ENCODE results near the gene KIF2A.

KIF2A gene

DNA sequence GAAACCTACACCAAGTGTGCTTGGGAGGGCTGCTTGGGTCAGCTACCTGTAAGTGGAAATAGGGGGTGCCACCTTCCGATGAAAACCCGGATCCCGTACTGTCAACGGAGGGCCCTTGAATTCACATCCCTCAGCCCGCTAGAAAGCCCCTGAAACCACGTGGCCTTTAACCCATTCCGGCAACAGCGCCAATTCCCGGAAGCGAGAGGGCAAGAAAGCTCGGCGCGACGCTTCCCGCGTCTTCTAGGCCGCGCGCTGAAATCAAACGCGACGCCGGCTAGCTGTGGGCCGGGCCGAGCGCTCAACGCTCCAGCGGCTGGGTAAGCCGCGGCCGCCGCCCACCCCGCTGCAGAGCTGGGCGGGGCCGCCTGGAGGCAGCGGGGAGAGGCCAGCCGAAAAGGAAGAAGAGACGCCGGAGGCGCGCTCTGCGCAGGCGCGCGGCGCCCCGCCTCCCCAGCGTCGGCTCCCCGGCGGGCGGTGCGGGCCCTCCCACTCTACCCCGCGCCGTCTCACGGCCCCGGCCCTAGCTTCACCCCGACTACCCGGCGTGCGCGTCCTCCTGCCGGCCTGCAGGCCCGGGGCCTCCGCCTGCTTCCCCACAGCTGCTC is at the start of gene KIF2A:
TSS of gene KIF2A (plus strand) at position 492 of the 608 bp plus-strand sequence. CDS start 267 bp downstream, outside the sequence.
- no peaks in the 10 kb centered on the region for H3K27me3 ChIP-seq (ENCODE audit: control insufficient read depth, insufficient read depth, low read length)
- H3K9ac ChIP-seq (ENCODE audit: low read depth, low read length) = peak within 1 kb of the TSS; percentile 83
- peak within 1 kb of the TSS; percentile 92 for H3K4me3 ChIP-seq (ENCODE audit: low read depth, low read length)
- no peaks in the 10 kb centered on the region for H3K4me1 ChIP-seq (ENCODE audit: control insufficient read depth, insufficient read depth, low read length)
- no peaks in the 10 kb centered on the region for H3K36me3 ChIP-seq (ENCODE audit: control insufficient read depth, insufficient read depth, low read length)
- no peaks in the 10 kb centered on the region for H3K9me3 ChIP-seq (ENCODE audit: control insufficient read depth, insufficient read depth, low read length)

DNA sequence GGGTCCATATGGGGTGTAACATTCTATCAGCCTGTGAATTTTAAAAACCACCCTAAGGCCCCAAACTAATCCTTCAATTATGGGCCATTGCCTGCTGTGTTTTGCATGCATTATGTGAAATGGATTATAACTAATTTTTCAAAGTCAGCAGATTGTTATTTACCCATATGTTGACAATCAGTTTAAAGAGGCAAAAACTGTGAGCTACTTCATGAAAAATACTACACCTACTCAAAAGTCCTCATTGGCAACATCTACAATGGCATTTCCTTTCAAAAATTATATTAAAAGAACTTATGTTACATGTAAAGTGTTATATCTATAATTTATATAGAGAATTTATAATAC is 49.0 kb upstream of the KIF2A start:
- Histone ChIP-seq H3K9ac (ENCODE audit: low read depth, low read length) (no peak overlapping the region), H3K9me3 (ENCODE audit: control insufficient read depth, insufficient read depth, low read length) (no peaks in the 10 kb centered on the region), H3K4me3 (ENCODE audit: low read depth, low read length) (no peak overlapping the region)

DNA sequence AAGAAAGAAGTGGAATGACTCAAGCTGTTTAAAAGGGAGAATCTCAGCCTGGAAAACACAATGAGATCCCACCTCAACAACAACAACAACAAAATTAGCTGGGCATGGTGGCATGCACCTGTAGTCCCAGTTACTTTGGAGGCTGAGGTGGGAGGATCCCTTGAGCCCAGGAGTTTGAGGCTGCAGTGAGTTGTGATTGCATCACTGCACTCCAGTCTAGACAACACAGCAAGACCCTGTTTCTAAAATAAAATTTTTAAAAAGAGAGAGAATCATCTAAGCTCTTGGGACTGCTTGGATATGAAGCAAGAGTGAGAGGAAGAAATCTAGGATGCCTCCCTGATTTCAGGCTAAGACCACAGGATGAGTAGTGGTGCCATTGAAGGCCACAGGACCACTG is 47.4 kb upstream of the KIF2A start:
- Histone ChIP-seq H3K36me3 (ENCODE audit: control insufficient read depth, insufficient read depth, low read length) (no peaks in the 10 kb centered on the region), H3K27me3 (ENCODE audit: control insufficient read depth, insufficient read depth, low read length) (no peaks in the 10 kb centered on the region), H3K9me3 (ENCODE audit: control insufficient read depth, insufficient read depth, low read length) (no peaks in the 10 kb centered on the region), H3K9ac (ENCODE audit: low read depth, low read length) (no peak overlapping the region), H3K4me1 (ENCODE audit: control insufficient read depth, insufficient read depth, low read length) (peaks cover 3% of the 10 kb centered on the region), H3K4me3 (ENCODE audit: low read depth, low read length) (no peak overlapping the region)

More for the DNA sequence above, 49.0 kb upstream of the KIF2A start:
- peaks cover 3% of the 10 kb centered on the region for H3K4me1 ChIP-seq (ENCODE audit: control insufficient read depth, insufficient read depth, low read length)
- H3K27me3 ChIP-seq (ENCODE audit: control insufficient read depth, insufficient read depth, low read length) = no peaks in the 10 kb centered on the region
- H3K36me3 ChIP-seq (ENCODE audit: control insufficient read depth, insufficient read depth, low read length) = no peaks in the 10 kb centered on the region

DNA sequence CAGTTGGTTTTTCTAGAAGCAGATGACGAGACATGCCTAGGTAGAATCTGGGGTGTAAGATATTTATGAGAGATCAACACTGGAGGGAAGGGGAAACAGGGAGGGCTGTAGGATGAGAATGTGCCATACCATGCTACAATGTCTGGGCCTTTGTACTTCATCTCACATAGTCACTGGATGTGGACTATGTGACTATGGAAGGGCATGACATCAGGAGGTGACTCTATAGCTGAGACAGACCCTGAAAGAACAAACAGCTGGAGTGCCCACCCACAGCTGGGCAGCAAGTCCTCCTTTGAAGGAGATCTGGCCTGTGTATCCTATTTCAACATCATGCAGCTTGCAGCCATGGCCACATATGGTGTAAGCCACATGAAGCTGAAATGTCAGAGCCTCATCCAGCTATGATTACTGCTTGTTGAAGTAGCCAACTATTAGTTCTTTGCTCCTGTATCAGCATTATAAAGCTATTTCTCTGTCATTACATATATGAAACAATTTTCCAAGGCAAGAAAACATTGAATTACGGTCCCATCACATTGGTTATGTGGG is 46.2 kb upstream of the KIF2A start:
- Histone ChIP-seq H3K9me3 (ENCODE audit: control insufficient read depth, insufficient read depth, low read length) (no peaks in the 10 kb centered on the region), H3K27me3 (ENCODE audit: control insufficient read depth, insufficient read depth, low read length) (no peaks in the 10 kb centered on the region), H3K9ac (ENCODE audit: low read depth, low read length) (no peak overlapping the region), H3K36me3 (ENCODE audit: control insufficient read depth, insufficient read depth, low read length) (no peaks in the 10 kb centered on the region), H3K4me3 (ENCODE audit: low read depth, low read length) (no peak overlapping the region), H3K4me1 (ENCODE audit: control insufficient read depth, insufficient read depth, low read length) (peaks cover 3% of the 10 kb centered on the region)

DNA sequence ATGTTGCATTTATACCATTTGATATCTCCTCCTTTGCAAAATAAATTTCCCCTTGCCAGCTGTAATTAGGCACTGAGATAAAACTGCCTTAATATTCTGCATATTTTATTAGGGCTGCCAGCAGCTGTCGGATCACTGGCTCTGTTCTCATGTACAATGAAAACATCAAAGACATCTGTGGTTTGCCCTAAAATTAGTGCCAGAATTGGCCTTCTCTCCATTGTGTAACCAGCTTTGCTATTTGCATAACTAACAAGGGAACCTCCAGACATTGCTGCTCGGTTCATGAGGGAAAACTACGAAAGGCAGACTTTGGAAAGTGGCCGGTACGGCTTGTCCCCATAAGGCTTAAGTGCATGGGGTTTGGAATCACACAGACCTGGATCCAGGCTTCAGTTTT is 45.5 kb upstream of the KIF2A start:
- Histone ChIP-seq H3K4me1 (ENCODE audit: control insufficient read depth, insufficient read depth, low read length) (peaks cover 3% of the 10 kb centered on the region), H3K9ac (ENCODE audit: low read depth, low read length) (no peak overlapping the region), H3K27me3 (ENCODE audit: control insufficient read depth, insufficient read depth, low read length) (no peaks in the 10 kb centered on the region), H3K4me3 (ENCODE audit: low read depth, low read length) (no peak overlapping the region), H3K36me3 (ENCODE audit: control insufficient read depth, insufficient read depth, low read length) (no peaks in the 10 kb centered on the region), H3K9me3 (ENCODE audit: control insufficient read depth, insufficient read depth, low read length) (no peaks in the 10 kb centered on the region)

DNA sequence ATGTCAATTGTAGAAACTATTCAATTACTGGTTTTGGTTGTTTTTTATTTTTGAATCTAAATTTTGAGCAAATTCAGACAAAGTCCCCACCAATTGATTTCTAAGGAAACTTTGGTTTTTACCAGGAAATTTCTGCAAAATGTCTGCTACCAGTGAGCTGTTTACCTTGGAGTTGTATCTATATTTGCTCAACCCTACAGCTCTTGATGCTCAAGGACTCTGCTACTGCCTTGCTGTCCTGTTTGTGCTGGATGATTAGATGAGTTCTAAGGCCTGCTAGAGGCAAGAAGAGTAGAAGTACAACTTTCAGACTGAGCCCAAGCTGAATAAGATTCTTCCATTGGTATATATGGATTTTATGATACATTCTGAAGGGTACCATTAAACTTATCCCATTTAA is 42.6 kb upstream of the KIF2A start:
- Histone ChIP-seq H3K9ac (ENCODE audit: low read depth, low read length) (no peak overlapping the region), H3K4me1 (ENCODE audit: control insufficient read depth, insufficient read depth, low read length) (no peaks in the 10 kb centered on the region), H3K4me3 (ENCODE audit: low read depth, low read length) (no peak overlapping the region), H3K9me3 (ENCODE audit: control insufficient read depth, insufficient read depth, low read length) (no peaks in the 10 kb centered on the region), H3K36me3 (ENCODE audit: control insufficient read depth, insufficient read depth, low read length) (no peaks in the 10 kb centered on the region), H3K27me3 (ENCODE audit: control insufficient read depth, insufficient read depth, low read length) (no peaks in the 10 kb centered on the region)

DNA sequence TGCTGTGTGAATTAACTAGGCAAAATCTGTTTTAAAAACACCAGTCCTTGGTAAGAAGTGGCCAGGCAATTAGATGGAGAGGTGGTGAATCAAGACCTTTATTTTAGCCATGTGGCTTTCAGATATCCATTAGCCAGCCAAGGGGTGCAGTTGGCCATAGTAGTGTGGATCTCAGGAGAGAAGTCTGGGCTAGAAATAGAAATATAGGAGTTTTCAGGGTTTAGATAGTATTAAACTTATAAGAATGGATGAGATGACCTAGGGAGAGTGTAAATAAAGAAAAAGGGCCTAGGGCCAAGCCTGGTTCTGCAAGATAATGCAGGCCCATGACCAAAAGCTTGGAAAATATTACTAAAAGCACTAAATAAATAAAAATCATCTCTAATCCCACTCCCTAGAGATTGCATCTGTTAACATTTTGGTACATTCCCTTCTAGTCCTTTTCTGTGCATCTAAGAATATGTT is 40.3 kb upstream of the KIF2A start:
- no peaks in the 10 kb centered on the region for H3K27me3 ChIP-seq (ENCODE audit: control insufficient read depth, insufficient read depth, low read length)
- no peaks in the 10 kb centered on the region for H3K36me3 ChIP-seq (ENCODE audit: control insufficient read depth, insufficient read depth, low read length)
- no peak overlapping the region for H3K4me3 ChIP-seq (ENCODE audit: low read depth, low read length)
- H3K4me1 ChIP-seq (ENCODE audit: control insufficient read depth, insufficient read depth, low read length) = no peaks in the 10 kb centered on the region
- H3K9me3 ChIP-seq (ENCODE audit: control insufficient read depth, insufficient read depth, low read length) = no peaks in the 10 kb centered on the region
- H3K9ac ChIP-seq (ENCODE audit: low read depth, low read length) = no peak overlapping the region

DNA sequence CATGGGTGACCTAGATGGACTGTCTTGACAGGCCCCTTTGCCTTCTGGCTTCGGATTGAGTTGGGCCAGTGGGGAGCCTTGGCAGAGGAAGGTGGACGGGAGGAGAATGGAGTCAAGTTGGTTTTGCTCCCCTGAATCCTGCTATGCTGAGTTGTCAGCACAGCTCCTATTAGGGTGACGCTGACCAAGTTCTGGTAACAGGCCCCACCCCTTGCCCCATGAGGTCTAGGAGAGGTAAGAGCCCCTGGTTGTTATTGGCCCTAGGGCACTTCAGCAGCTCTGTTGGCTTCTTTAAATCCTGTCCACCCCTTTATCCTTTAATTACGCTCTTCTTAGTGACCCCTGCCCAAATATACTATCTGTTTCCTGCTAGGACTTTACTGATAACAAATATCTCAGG is 39.4 kb upstream of the KIF2A start:
- H3K9me3 ChIP-seq (ENCODE audit: control insufficient read depth, insufficient read depth, low read length) = no peaks in the 10 kb centered on the region
- no peak overlapping the region for H3K9ac ChIP-seq (ENCODE audit: low read depth, low read length)
- no peaks in the 10 kb centered on the region for H3K27me3 ChIP-seq (ENCODE audit: control insufficient read depth, insufficient read depth, low read length)
- no peaks in the 10 kb centered on the region for H3K36me3 ChIP-seq (ENCODE audit: control insufficient read depth, insufficient read depth, low read length)
- no peaks in the 10 kb centered on the region for H3K4me1 ChIP-seq (ENCODE audit: control insufficient read depth, insufficient read depth, low read length)
- no peak overlapping the region for H3K4me3 ChIP-seq (ENCODE audit: low read depth, low read length)

DNA sequence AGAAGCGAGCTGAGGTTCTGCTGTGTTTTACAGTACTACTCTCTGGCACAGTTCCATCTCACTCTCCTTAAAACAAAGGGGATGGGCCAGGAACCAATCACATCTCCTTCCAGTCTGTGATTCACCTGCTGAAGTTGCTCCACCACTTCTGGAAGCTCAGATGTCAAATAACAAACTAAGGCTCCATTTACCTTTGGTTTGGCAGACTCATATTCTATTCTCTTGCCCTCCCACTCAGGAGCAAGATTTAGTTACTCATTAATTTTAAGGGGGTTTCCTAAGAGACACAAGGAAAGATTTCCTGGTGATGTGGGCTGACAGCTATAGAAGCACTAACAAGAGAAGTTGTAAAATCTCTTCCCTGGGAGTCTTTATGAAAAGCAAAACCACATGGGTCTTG is 37.8 kb upstream of the KIF2A start:
- H3K27me3 ChIP-seq (ENCODE audit: control insufficient read depth, insufficient read depth, low read length) = no peaks in the 10 kb centered on the region
- no peak overlapping the region for H3K4me3 ChIP-seq (ENCODE audit: low read depth, low read length)
- H3K9me3 ChIP-seq (ENCODE audit: control insufficient read depth, insufficient read depth, low read length) = no peaks in the 10 kb centered on the region
- no peaks in the 10 kb centered on the region for H3K36me3 ChIP-seq (ENCODE audit: control insufficient read depth, insufficient read depth, low read length)
- no peak overlapping the region for H3K9ac ChIP-seq (ENCODE audit: low read depth, low read length)
- H3K4me1 ChIP-seq (ENCODE audit: control insufficient read depth, insufficient read depth, low read length) = no peaks in the 10 kb centered on the region

DNA sequence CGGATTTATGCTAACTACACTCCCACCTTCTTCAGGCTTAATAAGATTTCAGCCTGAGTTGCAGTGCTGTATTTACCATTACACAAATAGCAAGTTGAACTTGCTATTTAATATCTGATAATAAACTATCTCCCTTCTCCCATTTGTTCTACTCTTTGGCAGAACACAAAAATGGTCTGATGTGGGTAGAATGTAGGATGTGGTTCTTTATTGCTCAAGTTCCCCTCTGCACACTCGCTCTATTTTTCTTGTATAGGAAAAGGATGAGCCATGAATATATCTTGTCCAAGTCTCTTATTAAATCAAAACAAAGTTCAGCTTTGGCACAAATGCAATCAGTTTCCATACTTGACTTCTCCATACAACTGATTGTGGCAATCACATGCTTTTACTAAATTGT is 37.2 kb upstream of the KIF2A start:
- no peaks in the 10 kb centered on the region for H3K4me1 ChIP-seq (ENCODE audit: control insufficient read depth, insufficient read depth, low read length)
- no peaks in the 10 kb centered on the region for H3K9me3 ChIP-seq (ENCODE audit: control insufficient read depth, insufficient read depth, low read length)
- no peaks in the 10 kb centered on the region for H3K36me3 ChIP-seq (ENCODE audit: control insufficient read depth, insufficient read depth, low read length)
- H3K9ac ChIP-seq (ENCODE audit: low read depth, low read length) = no peak overlapping the region
- no peak overlapping the region for H3K4me3 ChIP-seq (ENCODE audit: low read depth, low read length)
- no peaks in the 10 kb centered on the region for H3K27me3 ChIP-seq (ENCODE audit: control insufficient read depth, insufficient read depth, low read length)

DNA sequence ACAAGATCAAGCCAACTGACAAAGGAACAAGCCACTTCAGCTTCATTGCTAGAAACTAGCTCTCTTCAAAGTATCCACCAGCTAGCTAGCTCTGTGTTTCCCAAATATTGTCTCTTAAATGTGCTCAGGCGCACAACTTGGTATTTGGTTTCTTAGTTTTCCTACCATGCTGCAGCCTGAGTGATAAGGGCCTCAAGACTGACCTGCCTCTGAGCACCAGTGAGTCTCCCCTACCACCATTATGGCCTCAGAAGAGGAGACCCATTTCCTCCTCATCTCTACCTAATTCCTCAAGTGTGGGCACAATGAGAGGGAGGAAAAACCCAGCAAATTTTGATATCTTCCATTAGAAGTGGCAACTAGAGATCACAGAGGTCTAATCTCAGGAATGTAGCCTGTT is 34.6 kb upstream of the KIF2A start:
- Histone ChIP-seq H3K9ac (ENCODE audit: low read depth, low read length) (no peak overlapping the region), H3K4me3 (ENCODE audit: low read depth, low read length) (no peak overlapping the region)

DNA sequence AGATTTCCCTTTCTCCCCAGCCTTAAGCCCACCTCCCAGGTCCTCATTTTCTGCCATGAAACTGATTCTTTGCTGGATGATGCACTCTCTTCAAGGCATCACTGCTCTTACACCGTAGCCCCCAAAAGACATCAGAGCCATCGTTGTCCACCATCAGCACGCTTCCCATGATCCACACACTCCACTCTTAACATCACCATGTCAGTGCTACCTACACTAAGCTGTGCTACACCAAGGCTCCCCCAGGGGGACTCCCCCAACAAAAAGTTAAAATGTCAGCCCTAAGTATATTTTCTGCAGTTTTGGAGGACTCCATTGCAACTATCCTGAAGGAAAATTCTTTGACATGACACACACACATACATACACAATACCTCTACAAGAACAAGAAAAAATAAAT is 34.1 kb upstream of the KIF2A start:
- H3K4me3 ChIP-seq (ENCODE audit: low read depth, low read length) = no peak overlapping the region
- no peaks in the 10 kb centered on the region for H3K27me3 ChIP-seq (ENCODE audit: control insufficient read depth, insufficient read depth, low read length)
- no peak overlapping the region for H3K9ac ChIP-seq (ENCODE audit: low read depth, low read length)
- H3K36me3 ChIP-seq (ENCODE audit: control insufficient read depth, insufficient read depth, low read length) = no peaks in the 10 kb centered on the region
- H3K4me1 ChIP-seq (ENCODE audit: control insufficient read depth, insufficient read depth, low read length) = no peaks in the 10 kb centered on the region
- no peaks in the 10 kb centered on the region for H3K9me3 ChIP-seq (ENCODE audit: control insufficient read depth, insufficient read depth, low read length)

More for the DNA sequence above, 34.6 kb upstream of the KIF2A start:
- H3K27me3 ChIP-seq (ENCODE audit: control insufficient read depth, insufficient read depth, low read length) = no peaks in the 10 kb centered on the region
- no peaks in the 10 kb centered on the region for H3K36me3 ChIP-seq (ENCODE audit: control insufficient read depth, insufficient read depth, low read length)
- H3K4me1 ChIP-seq (ENCODE audit: control insufficient read depth, insufficient read depth, low read length) = no peaks in the 10 kb centered on the region
- H3K9me3 ChIP-seq (ENCODE audit: control insufficient read depth, insufficient read depth, low read length) = no peaks in the 10 kb centered on the region

All from iPS-15b (cell line).